Skin of body (tissue), 2 donors: ENCODE measurements around the gene USP35. TPM values are rescaled to one million over a fixed set of nuclear protein-coding genes. Genes with fewer than 3 reads are reported as not detected.

Experiments
- DNase-seq: peaks from one replicate; lab custom pipeline; 2025; lab: John Stamatoyannopoulos, UW
- total RNA-seq: library from RNA; depleted of rRNA; stranded (reverse); fragments of >200 nt; gene quantifications from one replicate; pipeline ENCODE4 v1.2.3, GENCODE V29; 2014

Gene USP35
- total RNA-seq, 1 donor from 2014 or later: 3.3 TPM

- no peak for DNase-seq
Observed at GRCh38 chr11:78195917-78196560, 7.3 kb downstream of the USP35 start.

- no peak for DNase-seq
Observed at GRCh38 chr11:78196661-78197091, 8.0 kb downstream of the USP35 start.

- DNase-seq: no peak
Observed at GRCh38 chr11:78197816-78198215, 9.1 kb downstream of the USP35 start.

- no peak for DNase-seq
Observed at GRCh38 chr11:78199015-78199652, 10.4 kb downstream of the USP35 start.

GRCh38 chr11:78199653-78200015 is 10.9 kb downstream of the USP35 start:
- no peak for DNase-seq

GRCh38 chr11:78200061-78200460 is 11.3 kb downstream of the USP35 start:
- no peak for DNase-seq

GRCh38 chr11:78200553-78200952 is 11.8 kb downstream of the USP35 start:
- DNase-seq: no peak

- DNase-seq: no peak
Observed at GRCh38 chr11:78201096-78201818, 12.5 kb downstream of the USP35 start.

- no peak for DNase-seq
Observed at GRCh38 chr11:78202733-78203167, 14.0 kb downstream of the USP35 start.

- no peak for DNase-seq
Observed at GRCh38 chr11:78203184-78203583, 14.5 kb downstream of the USP35 start.

GRCh38 chr11:78205256-78205655 is 16.5 kb downstream of the USP35 start:
- no peak for DNase-seq

GRCh38 chr11:78205691-78206090 is 17.0 kb downstream of the USP35 start:
- DNase-seq: no peak

GRCh38 chr11:78207532-78208256 is 19.0 kb downstream of the USP35 start:
- no peak for DNase-seq

- no peak for DNase-seq
Observed at GRCh38 chr11:78208257-78209165, 19.8 kb downstream of the USP35 start.

- DNase-seq: no peak
Observed at GRCh38 chr11:78209478-78209877, 20.8 kb downstream of the USP35 start.

GRCh38 chr11:78210000-78210608 is 21.4 kb downstream of the USP35 start:
- DNase-seq: no peak

- DNase-seq: no peak
Observed at GRCh38 chr11:78211565-78211964, 22.8 kb downstream of the USP35 start.

GRCh38 chr11:78212586-78213371 is 24.1 kb downstream of the USP35 start:
- DNase-seq: no peak

GRCh38 chr11:78213526-78214330 is 25.0 kb downstream of the USP35 start:
- DNase-seq: no peak
